Endothelial cell of umbilical vein (primary cell): Measurements from ENCODE around the gene GCGR.

ENCODE experiments used
- EZH2 ChIP-seq: IDR thresholded peaks from 2 replicates; pipeline ENCODE4 v1.6.1; 2012; ENCODE audit warnings: borderline replicate concordance, low read depth, mild to moderate bottlenecking, moderate library complexity, low read length, inconsistent platforms; ENCODE audit not compliant: severe bottlenecking
- FOS ChIP-seq: IDR thresholded peaks from 2 replicates; pipeline ENCODE4 v1.6.1; 2011; ENCODE audit warnings: mild to moderate bottlenecking, low read length, moderate library complexity, borderline replicate concordance; ENCODE audit not compliant: insufficient read depth
- GATA2 ChIP-seq: IDR thresholded peaks from 2 replicates; pipeline ENCODE4 v1.7.0; 2011; ENCODE audit warnings: low read depth, mild to moderate bottlenecking, moderate library complexity, mixed read lengths, low read length; ENCODE audit not compliant: insufficient read length, insufficient read depth
- MYC ChIP-seq: IDR thresholded peaks from one replicate; pipeline ENCODE4 v1.6.1; 2011; ENCODE audit warnings: mild to moderate bottlenecking, low read depth, low read length
- POLR2A ChIP-seq: IDR thresholded peaks from 2 replicates; pipeline ENCODE4 v1.6.1; 2012; ENCODE audit warnings: low read depth, mild to moderate bottlenecking, control low read depth, low read length
- POLR2AphosphoS5 ChIP-seq: IDR thresholded peaks from 2 replicates; pipeline ENCODE4 v1.6.1; 2012; ENCODE audit warnings: low read depth, mild to moderate bottlenecking, control low read depth, low read length, moderate library complexity; ENCODE audit not compliant: insufficient read depth
- TF ChIP-seq, protein P1 (sequence below), 2 donors: IDR thresholded peaks; 1 replicate in 1 of 2; 2 replicates in 1 of 2; pipeline ENCODE4 v1.5.1; 2011; ENCODE audit warnings: low read length in 2 of 2, mild to moderate bottlenecking in 2 of 2, moderate library complexity in 2 of 2, control low read depth in 1 of 2, inconsistent platforms in 1 of 2, low read depth in 1 of 2; ENCODE audit not compliant: insufficient read depth in 1 of 2; ENCODE audit errors: extremely low read depth in 1 of 2
- TF ChIP-seq, protein P2 (sequence below): IDR thresholded peaks from 2 replicates; pipeline ENCODE4 v1.6.1; 2011; ENCODE audit not compliant: insufficient read depth, insufficient read length

DNA sequence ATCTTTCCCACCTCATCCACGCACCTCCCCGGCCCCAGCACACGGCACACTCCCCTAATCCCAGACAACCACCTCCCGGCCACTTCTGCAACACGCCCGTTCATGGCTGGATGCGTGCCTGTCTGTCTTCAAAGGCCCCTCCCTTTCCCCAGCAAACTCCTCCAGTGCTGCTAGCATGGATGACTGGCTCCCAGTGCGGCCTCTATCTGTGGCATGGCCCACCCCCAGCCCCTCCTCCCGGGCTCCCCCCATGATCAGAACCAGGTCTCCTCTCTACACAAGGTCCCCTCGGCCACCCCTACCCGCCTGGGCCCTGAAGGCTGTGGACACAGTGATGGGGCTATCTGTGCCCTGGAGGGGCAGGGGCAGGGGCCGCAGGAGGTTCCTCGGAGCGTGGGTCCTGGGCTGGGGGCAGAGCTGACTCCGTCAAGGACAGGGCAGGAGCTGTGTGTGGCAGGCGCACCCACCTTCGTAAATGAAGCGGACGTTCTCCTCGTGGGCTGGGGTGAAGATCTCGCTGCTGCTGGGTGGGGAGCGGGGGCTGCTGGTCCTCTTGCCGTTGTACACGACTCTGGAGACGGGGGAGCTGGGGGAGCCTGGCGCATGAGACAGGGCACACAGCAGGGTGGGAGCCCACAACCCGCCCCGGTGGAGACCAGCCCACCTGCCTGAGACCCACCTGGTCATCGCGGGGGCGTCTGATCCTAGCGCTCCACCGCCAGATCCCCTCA is 20.0 kb downstream of the GCGR start:
- TF ChIP-seq, protein P1, sequence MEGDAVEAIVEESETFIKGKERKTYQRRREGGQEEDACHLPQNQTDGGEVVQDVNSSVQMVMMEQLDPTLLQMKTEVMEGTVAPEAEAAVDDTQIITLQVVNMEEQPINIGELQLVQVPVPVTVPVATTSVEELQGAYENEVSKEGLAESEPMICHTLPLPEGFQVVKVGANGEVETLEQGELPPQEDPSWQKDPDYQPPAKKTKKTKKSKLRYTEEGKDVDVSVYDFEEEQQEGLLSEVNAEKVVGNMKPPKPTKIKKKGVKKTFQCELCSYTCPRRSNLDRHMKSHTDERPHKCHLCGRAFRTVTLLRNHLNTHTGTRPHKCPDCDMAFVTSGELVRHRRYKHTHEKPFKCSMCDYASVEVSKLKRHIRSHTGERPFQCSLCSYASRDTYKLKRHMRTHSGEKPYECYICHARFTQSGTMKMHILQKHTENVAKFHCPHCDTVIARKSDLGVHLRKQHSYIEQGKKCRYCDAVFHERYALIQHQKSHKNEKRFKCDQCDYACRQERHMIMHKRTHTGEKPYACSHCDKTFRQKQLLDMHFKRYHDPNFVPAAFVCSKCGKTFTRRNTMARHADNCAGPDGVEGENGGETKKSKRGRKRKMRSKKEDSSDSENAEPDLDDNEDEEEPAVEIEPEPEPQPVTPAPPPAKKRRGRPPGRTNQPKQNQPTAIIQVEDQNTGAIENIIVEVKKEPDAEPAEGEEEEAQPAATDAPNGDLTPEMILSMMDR (IDR thresholded peaks at IDR 0.05; ENCODE audit: extremely low read depth in 1 of 2, insufficient read depth in 1 of 2, low read depth in 1 of 2, low read length in 2 of 2), result no peak
- TF ChIP-seq FOS, result no peak
- TF ChIP-seq EZH2, result no peak
- TF ChIP-seq POLR2AphosphoS5, result no peak
- TF ChIP-seq POLR2A, result no peak
- TF ChIP-seq, protein P2, sequence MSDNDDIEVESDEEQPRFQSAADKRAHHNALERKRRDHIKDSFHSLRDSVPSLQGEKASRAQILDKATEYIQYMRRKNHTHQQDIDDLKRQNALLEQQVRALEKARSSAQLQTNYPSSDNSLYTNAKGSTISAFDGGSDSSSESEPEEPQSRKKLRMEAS, result no peak
- no peak for TF ChIP-seq GATA2
- no peak for TF ChIP-seq MYC
